Neutrophil (primary cell): ENCODE results near the gene GPR162.
"Not testable (repeated sequence)": the region's sequence is repeated elsewhere in the genome, so short reads cannot be mapped to it uniquely, and the experiment has no call there.

Experiments
- H3K27ac ChIP-seq: fragments of 200-600 bp; sonication (generic); 2 replicates; pipeline ENCODE4 v1.5.1; 2016; ENCODE audit warnings: mild to moderate bottlenecking, moderate library complexity
- H3K27me3 ChIP-seq: fragments of 200-600 bp; sonication (generic); 2 replicates; pipeline ENCODE4 v1.6.0; 2016; ENCODE audit warnings: mild to moderate bottlenecking
- H3K36me3 ChIP-seq: fragments of 200-600 bp; sonication (generic); 2 replicates; pipeline ENCODE4 v1.5.1; 2017
- H3K4me1 ChIP-seq, 2 experiments: fragments of 200-600 bp in 1 of 2; sonication (generic) in 1 of 2; 1 replicate in 1 of 2; 2 replicates in 1 of 2; pipeline versions ENCODE4 v1.5.1 to v1.6.1; 2013 to 2016; ENCODE audit warnings: low read depth in 1 of 2, low read length in 1 of 2, mild to moderate bottlenecking in 1 of 2, moderate library complexity in 1 of 2; ENCODE audit not compliant: control insufficient read depth in 1 of 2, insufficient read depth in 1 of 2
- H3K4me3 ChIP-seq, 2 experiments: fragments of 200-600 bp in 1 of 2; sonication (generic) in 1 of 2; 1 replicate in 1 of 2; 2 replicates in 1 of 2; pipeline ENCODE4 v1.5.1; 2013 to 2016; ENCODE audit warnings: low read depth in 1 of 2, low read length in 1 of 2, mild to moderate bottlenecking in 1 of 2, moderate library complexity in 1 of 2
- H3K9me3 ChIP-seq: fragments of 200-600 bp; sonication (generic); 2 replicates; pipeline ENCODE4 v1.5.1; 2016
- TF ChIP-seq, protein P1 (sequence below): fragments of 200-600 bp; sonication (generic); IDR thresholded peaks from 2 replicates; pipeline ENCODE4 v1.5.1; 2016; ENCODE audit warnings: antibody characterized with exemption

Gene GPR162

DNA sequence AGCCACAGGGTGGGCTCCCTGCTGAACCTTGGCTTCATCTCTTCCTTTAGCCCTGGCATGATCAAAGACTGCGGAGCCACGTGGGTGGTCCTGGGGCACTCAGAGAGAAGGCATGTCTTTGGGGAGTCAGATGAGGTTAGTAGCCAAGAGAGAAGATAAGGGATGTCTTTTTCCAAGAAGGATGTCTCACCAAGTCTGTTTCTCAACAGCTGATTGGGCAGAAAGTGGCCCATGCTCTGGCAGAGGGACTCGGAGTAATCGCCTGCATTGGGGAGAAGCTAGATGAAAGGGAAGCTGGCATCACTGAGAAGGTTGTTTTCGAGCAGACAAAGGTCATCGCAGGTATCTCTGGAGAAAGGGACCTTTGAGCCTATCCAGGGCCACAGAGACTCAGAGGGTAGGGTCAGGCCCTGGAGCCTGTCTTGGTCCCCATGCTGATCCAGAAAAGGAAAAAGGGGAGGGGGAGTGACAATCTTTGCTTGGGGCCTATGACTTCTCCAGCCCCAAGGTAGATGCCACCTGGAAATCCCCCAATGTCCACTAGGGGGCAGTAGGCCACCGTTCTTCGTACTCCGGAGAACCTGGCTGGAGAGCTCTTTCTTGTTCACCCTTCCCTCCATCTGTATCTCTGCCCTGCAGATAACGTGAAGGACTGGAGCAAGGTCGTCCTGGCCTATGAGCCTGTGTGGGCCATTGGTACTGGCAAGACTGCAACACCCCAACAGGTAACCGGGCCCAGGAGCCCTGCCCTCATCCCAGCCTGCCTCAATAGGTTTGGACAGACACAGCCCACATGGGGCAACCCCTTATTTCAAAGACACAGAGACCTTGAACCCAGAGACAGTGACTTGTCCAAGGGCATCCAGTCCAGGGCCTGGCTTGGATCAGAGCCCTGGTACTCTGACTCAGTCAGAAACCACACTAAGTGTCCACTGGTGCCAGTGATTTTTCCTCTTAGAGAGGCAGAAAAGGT is 47.7 kb downstream of the GPR162 start:
- Histone ChIP-seq H3K4me3 (peak overlapping the region; percentile 92 to 98), H3K9me3 (no peaks in the 10 kb centered on the region), H3K27ac (peak overlapping the region; percentile 86), H3K27me3 (no peaks in the 10 kb centered on the region), H3K36me3 (peaks cover 21% of the 10 kb centered on the region), H3K4me1 (peaks cover 66 to 69% of the 10 kb centered on the region in 2 experiments)
- TF ChIP-seq, protein P1, sequence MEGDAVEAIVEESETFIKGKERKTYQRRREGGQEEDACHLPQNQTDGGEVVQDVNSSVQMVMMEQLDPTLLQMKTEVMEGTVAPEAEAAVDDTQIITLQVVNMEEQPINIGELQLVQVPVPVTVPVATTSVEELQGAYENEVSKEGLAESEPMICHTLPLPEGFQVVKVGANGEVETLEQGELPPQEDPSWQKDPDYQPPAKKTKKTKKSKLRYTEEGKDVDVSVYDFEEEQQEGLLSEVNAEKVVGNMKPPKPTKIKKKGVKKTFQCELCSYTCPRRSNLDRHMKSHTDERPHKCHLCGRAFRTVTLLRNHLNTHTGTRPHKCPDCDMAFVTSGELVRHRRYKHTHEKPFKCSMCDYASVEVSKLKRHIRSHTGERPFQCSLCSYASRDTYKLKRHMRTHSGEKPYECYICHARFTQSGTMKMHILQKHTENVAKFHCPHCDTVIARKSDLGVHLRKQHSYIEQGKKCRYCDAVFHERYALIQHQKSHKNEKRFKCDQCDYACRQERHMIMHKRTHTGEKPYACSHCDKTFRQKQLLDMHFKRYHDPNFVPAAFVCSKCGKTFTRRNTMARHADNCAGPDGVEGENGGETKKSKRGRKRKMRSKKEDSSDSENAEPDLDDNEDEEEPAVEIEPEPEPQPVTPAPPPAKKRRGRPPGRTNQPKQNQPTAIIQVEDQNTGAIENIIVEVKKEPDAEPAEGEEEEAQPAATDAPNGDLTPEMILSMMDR: peak; percentile 94

GRCh38 chr12:6870304-6870703 is 48.7 kb downstream of the GPR162 start:
- Histone ChIP-seq H3K36me3 (peaks cover 21% of the 10 kb centered on the region), H3K4me1 (peaks cover 70 to 72% of the 10 kb centered on the region in 2 experiments), H3K27ac (peak overlapping the region; percentile 86)
- H3K9me3 ChIP-seq, H3K27me3 ChIP-seq, H3K4me3 ChIP-seq: not testable (repeated sequence)

DNA sequence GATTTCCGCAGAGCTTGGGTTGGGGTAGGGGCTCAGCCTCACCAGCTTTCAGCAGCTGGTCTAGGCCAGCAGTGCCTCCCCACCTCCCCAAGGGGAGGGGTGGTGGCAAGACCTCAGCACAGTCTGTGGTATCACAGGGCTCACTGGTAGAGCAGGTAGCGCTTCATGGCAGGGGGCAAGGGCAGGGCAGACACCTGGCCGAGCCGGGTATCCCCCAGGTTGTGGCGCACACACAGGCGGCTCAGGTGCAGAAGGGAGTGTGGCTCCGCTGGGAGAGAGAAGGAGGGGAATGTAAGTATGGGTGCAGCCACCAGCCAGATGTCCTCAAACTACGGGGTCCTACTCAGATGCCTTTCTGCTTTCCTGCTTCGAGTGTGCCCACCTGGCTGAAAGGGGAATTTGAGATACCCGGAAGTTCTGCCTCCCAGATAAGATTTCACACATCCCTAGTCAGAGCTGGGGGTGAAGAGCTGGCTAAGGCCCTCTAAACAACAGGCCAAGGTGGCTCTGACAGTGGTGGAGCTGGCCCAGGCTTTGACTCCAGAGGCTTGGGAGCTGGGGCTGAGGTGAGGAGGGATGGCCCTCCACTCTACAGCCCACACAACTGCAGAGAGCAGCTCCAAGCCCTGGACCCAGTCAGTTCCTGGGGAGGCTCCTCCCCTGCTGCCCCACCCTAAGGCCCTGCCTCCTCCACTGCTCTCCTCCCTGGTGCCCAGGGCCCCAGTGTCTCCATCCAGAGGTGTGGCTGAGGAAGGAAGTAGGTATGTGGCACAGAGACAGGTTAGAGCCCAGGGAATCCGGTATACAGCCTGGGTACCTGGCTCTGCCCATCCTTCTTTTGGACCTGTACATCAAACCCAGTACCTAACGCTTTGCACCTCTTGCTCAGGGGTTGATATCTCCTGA is 49.7 kb downstream of the GPR162 start:
- Histone ChIP-seq H3K27ac (peak overlapping the region; percentile 86), H3K4me3 (peak overlapping the region; percentile 82 to 95), H3K4me1 (peaks cover 69 to 77% of the 10 kb centered on the region in 2 experiments), H3K27me3 (no peaks in the 10 kb centered on the region), H3K36me3 (peaks cover 21% of the 10 kb centered on the region), H3K9me3 (no peaks in the 10 kb centered on the region)
- TF ChIP-seq, protein P1: no peak

DNA sequence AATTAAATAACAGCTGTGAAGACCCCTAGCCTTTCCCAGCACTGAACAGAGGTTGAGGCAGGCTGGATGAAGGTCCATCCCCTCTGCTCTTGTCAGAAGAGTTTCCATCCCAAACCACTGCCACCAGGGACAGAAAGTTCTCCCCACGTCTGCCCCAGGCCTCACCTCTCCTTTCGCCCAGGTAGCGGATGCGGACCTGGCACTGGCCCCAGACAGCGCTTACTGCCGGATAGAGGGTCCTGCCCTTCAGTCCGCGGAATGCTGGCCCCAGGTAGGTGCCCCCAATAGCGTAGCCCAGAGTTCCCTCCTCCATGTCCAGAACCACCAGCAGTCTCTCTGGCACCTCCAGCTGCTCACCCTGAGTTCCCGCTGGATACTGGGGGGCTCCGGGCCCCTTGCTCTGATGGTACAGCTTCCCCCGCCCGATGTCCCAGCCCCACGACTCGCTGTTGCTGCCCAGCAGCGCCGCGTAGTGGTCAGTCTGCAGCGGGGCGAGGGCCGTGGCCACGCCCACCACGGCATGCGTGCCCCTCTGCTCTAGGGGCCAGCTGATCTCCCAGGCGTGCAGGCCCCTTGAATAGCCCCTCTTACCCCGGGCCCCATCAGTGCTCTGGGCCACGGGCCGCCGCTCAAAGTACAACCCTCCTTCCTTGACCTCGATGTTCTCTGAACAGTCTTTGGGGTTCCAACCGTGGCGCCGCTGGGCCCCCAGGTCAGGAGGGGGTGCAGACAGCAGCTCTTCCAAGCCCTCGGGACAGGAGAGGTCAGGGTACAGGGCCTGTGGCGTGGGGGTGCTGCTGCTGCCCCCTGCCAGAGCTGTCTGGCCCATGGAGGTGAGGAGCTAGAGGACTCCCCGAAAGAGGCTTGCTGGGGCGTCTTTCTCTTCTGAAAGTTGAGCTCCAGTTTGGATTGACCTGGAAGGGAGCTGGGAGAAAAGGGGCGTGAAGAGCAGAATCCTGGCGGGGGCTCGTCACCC is 50.7 kb downstream of the GPR162 start:
- H3K4me1 ChIP-seq: peaks cover 60 to 70% of the 10 kb centered on the region in 2 experiments
- H3K4me3 ChIP-seq: peak overlapping the region; percentile 82 to 95
- H3K36me3 ChIP-seq: peaks cover 21% of the 10 kb centered on the region
- TF ChIP-seq, protein P1: peak; percentile 99
- H3K9me3 ChIP-seq: no peaks in the 10 kb centered on the region
- H3K27ac ChIP-seq: peak overlapping the region; percentile 86
- no peaks in the 10 kb centered on the region for H3K27me3 ChIP-seq

DNA sequence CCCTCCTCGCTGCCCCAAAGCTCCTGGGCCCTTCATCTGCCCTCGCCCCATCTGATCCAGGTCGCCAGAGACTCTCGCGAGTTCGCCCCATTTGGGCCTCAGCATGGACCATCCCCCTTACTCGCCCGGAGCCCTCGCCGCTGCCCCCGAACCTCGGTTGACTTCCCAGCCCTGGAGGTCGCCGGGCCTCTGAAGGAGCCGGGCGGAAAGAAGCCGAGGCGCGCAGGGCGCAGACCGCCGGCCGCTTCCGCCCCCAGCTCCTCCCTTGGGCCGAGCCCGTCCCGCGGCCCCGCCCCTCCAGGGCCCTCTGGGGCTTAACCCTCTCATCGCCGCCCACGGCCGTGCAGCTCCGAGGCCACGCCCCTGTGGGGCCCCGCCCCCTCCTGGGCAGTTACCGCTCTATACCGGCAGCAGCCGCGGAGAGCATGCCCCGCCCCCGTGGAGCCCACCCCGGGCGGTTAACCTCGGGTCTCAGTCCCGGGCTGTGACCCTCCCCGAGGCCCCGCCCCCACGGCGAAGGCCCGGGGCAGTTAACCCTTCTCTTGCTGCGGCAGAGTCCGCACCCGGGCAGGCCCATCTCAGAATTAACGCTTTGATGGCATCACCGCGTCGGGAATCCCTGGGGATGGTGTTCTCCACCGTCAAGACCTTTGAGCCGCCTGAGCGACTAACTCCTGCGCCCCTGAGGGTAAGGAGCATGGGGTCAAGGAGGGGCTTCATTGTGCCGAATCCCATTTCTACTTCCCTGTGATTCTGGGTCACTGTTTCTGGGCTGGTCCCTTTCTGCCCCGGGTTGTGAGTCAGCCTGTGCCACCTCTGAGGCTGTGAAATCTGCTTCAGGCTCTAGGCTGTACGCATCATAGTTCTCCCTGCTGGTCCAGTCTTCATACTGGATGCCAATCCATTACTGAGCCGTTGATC is 51.7 kb downstream of the GPR162 start, which contains the start of gene SPSB2:
SPSB2 (minus strand) TSS at position 210 of the 921 bp plus-strand sequence. CDS start 402 bp downstream, outside the sequence.
- Histone ChIP-seq H3K9me3 (no peaks in the 10 kb centered on the region), H3K4me1 (peaks cover 53 to 64% of the 10 kb centered on the region in 2 experiments), H3K36me3 (peaks cover 21% of the 10 kb centered on the region), H3K27ac (peak within 1 kb of the TSS; percentile 86), H3K27me3 (no peaks in the 10 kb centered on the region), H3K4me3 (peak within 1 kb of the TSS; percentile 82 to 95)
- TF ChIP-seq, protein P1: peak; percentile 58

DNA sequence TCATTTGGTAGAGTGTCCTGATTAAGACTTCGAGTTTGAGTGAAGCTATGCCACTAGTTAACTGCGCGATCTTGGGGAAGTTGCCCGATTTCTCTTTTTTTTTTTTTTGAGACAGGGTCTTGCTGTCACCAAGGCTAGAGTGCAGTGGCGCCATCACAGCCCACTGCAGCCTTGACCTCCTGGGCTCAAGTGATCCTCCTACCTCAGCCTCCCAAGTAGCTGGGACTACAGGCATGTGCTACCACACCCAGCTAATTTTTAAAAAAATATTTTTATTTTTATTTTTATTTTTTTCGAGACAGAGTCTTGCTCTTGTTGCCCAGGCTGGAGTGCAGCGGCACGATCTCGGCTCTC is 52.4 kb downstream of the GPR162 start:
- not testable (repeated sequence) for H3K27me3 ChIP-seq
- H3K4me3 ChIP-seq: peak overlapping the region; percentile 82 to 95

More for the DNA sequence above, 52.4 kb downstream of the GPR162 start:
- peak overlapping the region; percentile 86 for H3K27ac ChIP-seq
- H3K9me3 ChIP-seq: not testable (repeated sequence)
- peaks cover 21% of the 10 kb centered on the region for H3K36me3 ChIP-seq
- peaks cover 46 to 58% of the 10 kb centered on the region in 2 experiments for H3K4me1 ChIP-seq
